CD4-positive, alpha-beta T cell (primary cell): ENCODE results near the gene ZNF888. TPM values are rescaled to one million over a fixed set of nuclear protein-coding genes. Genes with fewer than 3 reads are reported as not detected.

Source experiments
- ATAC-seq: fragments of 200-7000 bp; cut with Tn5 transposase; one replicate; pipeline ENCODE4 v1.10.0; 2022; ENCODE audit warnings: mild to moderate bottlenecking; ENCODE audit not compliant: poor library complexity
- CTCF ChIA-PET: fragments of 350-600 bp; sonication (Branson Sonifier 250); formaldehyde crosslinking; loops from one replicate; lab custom pipeline; 2021; ENCODE audit warnings: antibody characterized with exemption, inconsistent platforms; lab: Charles Lee
- POLR2A ChIA-PET: fragments of 350-600 bp; sonication (Branson Sonifier 250); formaldehyde crosslinking; loops from one replicate; lab custom pipeline; 2021; ENCODE audit warnings: antibody characterized with exemption, inconsistent platforms; lab: Charles Lee
- DNase-seq, 14 experiments: peaks; one replicate each; pipeline ENCODE4 v3.0.0-alpha.2; 2013 to 2020; ENCODE audit warnings: mixed read lengths in 2 of 14
- H3K27ac ChIP-seq, 2 donors: one replicate each; pipeline versions ENCODE4 v1.5.1 to v1.7.0; 2013; ENCODE audit warnings: low read length in 2 of 2, low read depth in 1 of 2, mild to moderate bottlenecking in 1 of 2
- H3K27me3 ChIP-seq, 2 experiments: 1 replicate in 1 of 2; 2 replicates in 1 of 2; pipeline versions ENCODE4 v1.6.1 to v1.7.0; 2013; ENCODE audit warnings: low read length in 2 of 2, control low read depth in 1 of 2, mild to moderate bottlenecking in 1 of 2, moderate library complexity in 1 of 2; ENCODE audit not compliant: insufficient read depth in 2 of 2, control insufficient read depth in 1 of 2
- H3K36me3 ChIP-seq: one replicate; pipeline ENCODE4 v1.6.1; 2013; ENCODE audit warnings: low read length, control low read depth; ENCODE audit not compliant: insufficient read depth
- H3K4me1 ChIP-seq: one replicate; pipeline ENCODE4 v1.6.1; 2013; ENCODE audit warnings: low read length, control low read depth; ENCODE audit not compliant: insufficient read depth
- H3K4me3 ChIP-seq: one replicate; pipeline ENCODE4 v1.5.1; 2013; ENCODE audit warnings: mild to moderate bottlenecking, low read length, moderate library complexity
- H3K9me3 ChIP-seq, 2 experiments: 1 replicate in 1 of 2; 2 replicates in 1 of 2; pipeline versions ENCODE4 v1.6.1 to v1.7.0; 2013; ENCODE audit warnings: low read length in 2 of 2, mild to moderate bottlenecking in 2 of 2, control low read depth in 1 of 2, moderate library complexity in 1 of 2; ENCODE audit not compliant: control insufficient read depth in 1 of 2, insufficient read depth in 1 of 2
- H3K27ac Mint-ChIP-seq: one replicate; pipeline ENCODE4 v1.8.0; 2020; ENCODE audit warnings: mixed read lengths
- H3K27me3 Mint-ChIP-seq: one replicate; pipeline ENCODE4 v1.8.0; 2021; ENCODE audit warnings: mixed read lengths
- H3K36me3 Mint-ChIP-seq: one replicate; pipeline ENCODE4 v1.8.0; 2021; ENCODE audit warnings: low read depth, mixed read lengths
- H3K4me1 Mint-ChIP-seq: one replicate; pipeline ENCODE4 v1.8.0; 2021; ENCODE audit warnings: low read depth, mixed read lengths
- H3K4me3 Mint-ChIP-seq: one replicate; pipeline ENCODE4 v1.8.0; 2020; ENCODE audit warnings: mild to moderate bottlenecking, mixed read lengths
- H3K9me3 Mint-ChIP-seq: one replicate; pipeline ENCODE4 v1.8.0; 2020; ENCODE audit warnings: mixed read lengths
- intact Hi-C, 2 experiments: fragments of 100-400 bp; cut with DNase I in 1 of 2; cut with micrococcal nuclease in 1 of 2; formaldehyde crosslinking; loops; one replicate each; pipeline versions ENCODE4 v1.15.1 to v1.9.0; 2023 to 2025; cut with DNase I, micrococcal nuclease
- total RNA-seq, 174 experiments: library from RNA in 2 of 174; stranded (reverse) in 2 of 174; gene quantifications; one replicate each; pipeline ENCODE4 v1.2.3 and lab custom pipeline; 2021 to 2026
- TF ChIP-seq, protein P1 (sequence below): fragments of 200-600 bp; IDR thresholded peaks from one replicate; pipeline ENCODE4 v1.8.0; 2022; ENCODE audit warnings: antibody characterized with exemption, mild to moderate bottlenecking

The ZNF888 gene
- total RNA-seq, 2 experiments from 2014 or later, result 2.5 to 3.0 TPM

DNA sequence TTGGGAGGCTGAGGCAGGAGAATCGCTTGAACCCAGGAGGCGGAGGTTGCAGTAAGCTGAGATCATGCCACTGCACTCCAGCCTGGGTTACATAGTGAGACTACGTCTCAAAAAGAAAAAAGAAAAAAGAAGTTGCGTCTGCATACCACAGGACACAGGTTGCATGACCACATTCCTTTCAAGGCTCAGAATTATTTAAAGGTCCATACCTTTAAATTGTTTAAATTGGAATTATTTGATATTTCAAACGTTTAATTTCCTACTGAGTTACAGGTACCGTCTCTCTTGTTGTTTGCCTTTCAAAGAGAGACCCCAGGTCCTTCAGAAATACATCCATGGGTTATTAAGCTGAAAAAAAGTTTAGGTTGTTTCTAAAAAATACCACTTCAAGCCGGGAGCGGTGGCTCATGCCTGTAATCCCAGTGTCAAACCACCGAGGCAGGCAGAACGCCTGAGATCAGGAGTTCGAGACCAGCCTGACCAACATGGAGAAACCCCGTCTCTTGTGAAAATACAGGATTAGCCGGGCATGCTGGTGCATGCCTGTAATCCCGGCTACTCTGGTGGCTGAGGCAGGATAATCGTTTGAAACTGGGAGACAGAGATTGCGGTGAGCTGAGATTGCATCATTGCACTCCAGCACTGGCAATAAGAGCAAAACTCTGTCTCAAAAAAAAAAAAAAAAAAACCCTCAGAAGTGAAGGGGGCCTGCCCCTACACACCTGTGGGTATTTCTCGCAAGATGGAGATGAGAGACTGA lies 20.8 kb upstream of the ZNF888 start:
- no peak overlapping the region for H3K27ac Mint-ChIP-seq
- ATAC-seq (no peak), DNase-seq (no peak)
- Histone ChIP-seq H3K9me3 (peaks cover 27 to 74% of the 10 kb centered on the region in 2 experiments), H3K27ac (no peak overlapping the region), H3K4me3 (no peak overlapping the region), H3K4me1 (peaks cover 24% of the 10 kb centered on the region), H3K36me3 (no peaks in the 10 kb centered on the region), H3K27me3 (no peaks in the 10 kb centered on the region)
- no peaks in the 10 kb centered on the region for H3K9me3 Mint-ChIP-seq
- CTCF ChIA-PET, result no interaction called here
- H3K4me3 Mint-ChIP-seq, result no peak overlapping the region
- no peaks in the 10 kb centered on the region for H3K27me3 Mint-ChIP-seq
- intact Hi-C loops, result loop anchor here (2.0 to 10.0 kb wide), 5 partner anchors 21 to 391 kb away; partner anchors contain the start of genes ZNF160 (in 1 of the 2), ZNF320 (in 1 of the 2), ZNF600 (in 1 of the 2) and ZNF845 (in 1 of the 2)
- TF ChIP-seq, protein P1, sequence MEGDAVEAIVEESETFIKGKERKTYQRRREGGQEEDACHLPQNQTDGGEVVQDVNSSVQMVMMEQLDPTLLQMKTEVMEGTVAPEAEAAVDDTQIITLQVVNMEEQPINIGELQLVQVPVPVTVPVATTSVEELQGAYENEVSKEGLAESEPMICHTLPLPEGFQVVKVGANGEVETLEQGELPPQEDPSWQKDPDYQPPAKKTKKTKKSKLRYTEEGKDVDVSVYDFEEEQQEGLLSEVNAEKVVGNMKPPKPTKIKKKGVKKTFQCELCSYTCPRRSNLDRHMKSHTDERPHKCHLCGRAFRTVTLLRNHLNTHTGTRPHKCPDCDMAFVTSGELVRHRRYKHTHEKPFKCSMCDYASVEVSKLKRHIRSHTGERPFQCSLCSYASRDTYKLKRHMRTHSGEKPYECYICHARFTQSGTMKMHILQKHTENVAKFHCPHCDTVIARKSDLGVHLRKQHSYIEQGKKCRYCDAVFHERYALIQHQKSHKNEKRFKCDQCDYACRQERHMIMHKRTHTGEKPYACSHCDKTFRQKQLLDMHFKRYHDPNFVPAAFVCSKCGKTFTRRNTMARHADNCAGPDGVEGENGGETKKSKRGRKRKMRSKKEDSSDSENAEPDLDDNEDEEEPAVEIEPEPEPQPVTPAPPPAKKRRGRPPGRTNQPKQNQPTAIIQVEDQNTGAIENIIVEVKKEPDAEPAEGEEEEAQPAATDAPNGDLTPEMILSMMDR, result no peak
- peaks cover 21% of the 10 kb centered on the region for H3K4me1 Mint-ChIP-seq
- POLR2A ChIA-PET, result interaction anchor here (1.8 kb wide), 1 partner anchor 19 kb away, joined by 5 read pairs; the partner anchor contains the start of gene ZNF816
- H3K36me3 Mint-ChIP-seq, result peaks cover 38% of the 10 kb centered on the region

DNA sequence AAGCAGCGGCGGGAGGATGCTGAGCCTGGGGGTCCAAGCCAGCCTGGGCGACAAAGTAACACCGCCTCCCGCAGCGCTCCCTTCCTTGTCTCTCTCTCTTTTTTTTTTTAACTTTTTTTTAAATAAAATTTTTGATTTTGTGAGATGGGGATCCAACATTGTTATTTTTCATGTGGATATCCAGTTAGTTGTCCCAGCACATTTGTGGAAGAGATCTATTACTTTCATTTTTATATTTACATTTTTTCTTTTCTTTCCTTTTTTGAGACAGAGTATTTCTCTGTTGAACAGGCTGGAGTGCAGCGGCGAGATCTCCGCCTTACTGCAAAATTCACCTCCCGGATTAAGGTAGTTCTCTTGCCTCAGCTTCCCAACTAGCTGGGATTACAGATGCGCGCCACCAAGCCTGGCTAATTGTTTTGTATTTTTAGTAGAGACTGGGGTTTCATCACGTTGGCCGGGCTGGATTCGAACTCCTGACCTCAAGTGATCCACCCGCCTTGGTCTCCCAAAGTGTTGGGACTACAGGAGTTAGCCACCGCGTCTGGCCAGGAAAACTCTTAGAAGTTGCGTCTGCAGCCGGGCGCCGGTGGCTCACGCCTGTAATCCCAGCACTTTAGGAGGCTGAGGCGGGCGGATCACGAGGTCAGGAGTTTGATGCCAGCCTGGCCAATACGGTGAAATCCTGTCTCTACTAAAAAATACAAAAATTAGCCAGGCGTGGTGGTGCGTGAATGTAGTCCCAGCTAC lies 20.1 kb upstream of the ZNF888 start:
- no peaks in the 10 kb centered on the region for H3K9me3 Mint-ChIP-seq

More for the DNA sequence above, 20.1 kb upstream of the ZNF888 start:
- peak overlapping the region in 1 of 2 donors; percentile 35 for H3K27ac ChIP-seq
- ChIA-PET CTCF (no interaction called here), POLR2A (interaction anchor here (1.8 kb wide), 1 partner anchor 19 kb away, joined by 5 read pairs; the partner anchor contains the start of gene ZNF816)
- no peaks in the 10 kb centered on the region for H3K36me3 ChIP-seq
- DNase-seq, result no peak
- H3K4me3 Mint-ChIP-seq, result peak overlapping the region; percentile 97
- intact Hi-C loops, result loop anchor here (2.0 to 10.0 kb wide), 5 partner anchors 21 to 391 kb away; partner anchors contain the start of genes ZNF160 (in 1 of the 2), ZNF320 (in 1 of the 2), ZNF600 (in 1 of the 2) and ZNF845 (in 1 of the 2)
- peaks cover 22 to 70% of the 10 kb centered on the region in 2 experiments for H3K9me3 ChIP-seq
- H3K27ac Mint-ChIP-seq, result peak overlapping the region; percentile 91
- TF ChIP-seq, protein P1, result no peak
- no peak for ATAC-seq
- H3K27me3 Mint-ChIP-seq, result no peaks in the 10 kb centered on the region
- peaks cover 28% of the 10 kb centered on the region for H3K4me1 Mint-ChIP-seq
- peaks cover 24% of the 10 kb centered on the region for H3K4me1 ChIP-seq
- H3K36me3 Mint-ChIP-seq, result peaks cover 45% of the 10 kb centered on the region
- H3K27me3 ChIP-seq, result no peaks in the 10 kb centered on the region
- H3K4me3 ChIP-seq, result peak overlapping the region; percentile 92
